DND-41 (cell line): ENCODE data around the gene SPEF1.

Experiments used
- ATAC-seq: fragments of 200-7000 bp; cut with Tn5 transposase; 3 replicates; pipeline ENCODE4 v1.9.1; 2021; ENCODE audit warnings: low read depth; ENCODE audit not compliant: insufficient read depth
- DNase-seq: peaks from one replicate; pipeline ENCODE4 v3.0.0-alpha.2; 2020
- H2AFZ ChIP-seq: 2 replicates; pipeline ENCODE4 v1.6.0; 2012; ENCODE audit warnings: low read depth, low read length
- H3K27ac ChIP-seq: 2 replicates; pipeline ENCODE4 v1.5.1; 2012; ENCODE audit warnings: low read length, inconsistent platforms
- H3K27me3 ChIP-seq: fragments of 200-600 bp; sonication (generic); 2 replicates; pipeline ENCODE4 v1.6.0; 2012; ENCODE audit warnings: low read length, mild to moderate bottlenecking, inconsistent platforms; ENCODE audit not compliant: insufficient read depth, poor library complexity
- H3K36me3 ChIP-seq: 2 replicates; pipeline ENCODE4 v1.5.1; 2012; ENCODE audit warnings: low read length, inconsistent platforms; ENCODE audit not compliant: insufficient read depth
- H3K4me1 ChIP-seq: 2 replicates; pipeline ENCODE4 v1.5.1; 2012; ENCODE audit warnings: mild to moderate bottlenecking, low read length; ENCODE audit not compliant: insufficient read depth
- H3K4me2 ChIP-seq: 2 replicates; pipeline ENCODE4 v1.6.0; 2012; ENCODE audit warnings: mild to moderate bottlenecking, moderate library complexity, low read length, inconsistent platforms; ENCODE audit not compliant: insufficient read depth
- H3K4me3 ChIP-seq, 2 experiments: fragments of 200-600 bp in 1 of 2; shearing (Covaris generic) in 1 of 2; 2 replicates each; pipeline ENCODE4 v1.5.1; 2012 to 2016; ENCODE audit warnings: inconsistent platforms in 2 of 2, low read length in 2 of 2, mild to moderate bottlenecking in 2 of 2, low read depth in 1 of 2, moderate library complexity in 1 of 2
- H3K79me2 ChIP-seq: 2 replicates; pipeline ENCODE4 v1.6.0; 2012; ENCODE audit warnings: low read length, inconsistent platforms; ENCODE audit not compliant: insufficient read depth
- H3K9ac ChIP-seq: 2 replicates; pipeline ENCODE4 v1.6.0; 2012; ENCODE audit warnings: low read depth, mild to moderate bottlenecking, inconsistent platforms, low read length, moderate library complexity
- H3K9me3 ChIP-seq: 2 replicates; pipeline ENCODE4 v1.5.1; 2012; ENCODE audit warnings: low read length, moderate library complexity, mild to moderate bottlenecking, inconsistent platforms; ENCODE audit not compliant: insufficient read depth, severe bottlenecking
- H4K20me1 ChIP-seq: 2 replicates; pipeline ENCODE4 v1.6.0; 2012; ENCODE audit warnings: low read length; ENCODE audit not compliant: insufficient read depth
- CTCF ChIP-seq: IDR thresholded peaks from 2 replicates; pipeline ENCODE4 v1.5.1; 2012; ENCODE audit warnings: borderline replicate concordance, low read length, moderate library complexity, mild to moderate bottlenecking; ENCODE audit not compliant: poor library complexity, severe bottlenecking; ENCODE audit errors: extremely low read depth
- EZH2 ChIP-seq: IDR thresholded peaks from 3 replicates; pipeline ENCODE4 v1.6.1; 2012; ENCODE audit warnings: borderline replicate concordance, low read depth, mild to moderate bottlenecking, moderate library complexity, low read length, inconsistent platforms; ENCODE audit not compliant: severe bottlenecking

The SPEF1 gene

GRCh38 chr20:3768342-3769130, 12.7 kb downstream of the SPEF1 start:
- Histone ChIP-seq H3K4me2 (peak overlapping the region; percentile 100), H3K4me3 (peak overlapping the region; percentile 63 to 92), H3K9ac (peak overlapping the region; percentile 93), H2AFZ (peak overlapping the region; percentile 97), H3K79me2 (peaks cover 42% of the 10 kb centered on the region), H3K27me3 (no peaks in the 10 kb centered on the region), H3K9me3 (no peaks in the 10 kb centered on the region), H3K27ac (peak overlapping the region; percentile 92), H3K36me3 (peaks cover 5% of the 10 kb centered on the region; the same call in 1 of the 2 replicates), H4K20me1 (peaks cover 21% of the 10 kb centered on the region; the same call in 1 of the 2 replicates), H3K4me1 (peaks cover 46% of the 10 kb centered on the region)
- peak; percentile 71 for ATAC-seq
- peak; percentile 78 for TF ChIP-seq CTCF
- TF ChIP-seq EZH2, result no peak
- DNase-seq, result peak; percentile 93

- H4K20me1 ChIP-seq, result peaks cover 21% of the 10 kb centered on the region; the same call in 1 of the 2 replicates
Observed at GRCh38 chr20:3767427-3768341, 13.6 kb downstream of the SPEF1 start, which contains the start of gene ADISSP. ADISSP (minus strand) TSS chr20:3767753; CDS start chr20:3760100, 7,653 bp downstream.

GRCh38 chr20:3767110-3767426, 14.2 kb downstream of the SPEF1 start:
- Histone ChIP-seq H4K20me1 (peaks cover 21% of the 10 kb centered on the region; the same call in 1 of the 2 replicates), H2AFZ (peak overlapping the region; percentile 90), H3K27ac (peak overlapping the region; percentile 68), H3K4me3 (peak overlapping the region; percentile 83 to 92; a peak in 3 of 4 replicates), H3K36me3 (peaks cover 7% of the 10 kb centered on the region; the same call in 1 of the 2 replicates), H3K4me1 (peaks cover 46% of the 10 kb centered on the region), H3K79me2 (peaks cover 44% of the 10 kb centered on the region), H3K9ac (peak overlapping the region; percentile 93), H3K4me2 (peak overlapping the region; percentile 100), H3K9me3 (no peaks in the 10 kb centered on the region), H3K27me3 (no peaks in the 10 kb centered on the region)
- TF ChIP-seq CTCF (no peak), EZH2 (no peak)
- DNase-seq (peak; percentile 34), ATAC-seq (no peak)

More at GRCh38 chr20:3767427-3768341, 13.6 kb downstream of the SPEF1 start, which contains the start of gene ADISSP:
- Histone ChIP-seq H3K9me3 (no peaks in the 10 kb centered on the region), H3K4me2 (peak within 1 kb of the TSS; percentile 100), H3K79me2 (peaks cover 42% of the 10 kb centered on the region), H2AFZ (peak within 1 kb of the TSS; percentile 97), H3K4me1 (peaks cover 46% of the 10 kb centered on the region), H3K36me3 (peaks cover 5% of the 10 kb centered on the region; the same call in 1 of the 2 replicates), H3K9ac (peak within 1 kb of the TSS; percentile 93), H3K27me3 (no peaks in the 10 kb centered on the region), H3K27ac (peak within 1 kb of the TSS; percentile 92), H3K4me3 (peak within 1 kb of the TSS; percentile 83 to 92)
- TF ChIP-seq EZH2, result no peak
- peak; percentile 43 for TF ChIP-seq CTCF
- ATAC-seq (peak; percentile 91), DNase-seq (peak; percentile 99)
